HCT116 (cell line): ENCODE results near the gene BCAR3.

Source experiments
- POLR2A ChIP-seq: IDR thresholded peaks from 2 replicates; pipeline ENCODE4 v1.7.0; 2011; ENCODE audit warnings: borderline replicate concordance; ENCODE audit not compliant: insufficient read depth, insufficient read length; ENCODE audit errors: extremely low read depth
- POLR2AphosphoS5 ChIP-seq: IDR thresholded peaks from 2 replicates; pipeline ENCODE4 v1.6.1; 2011; ENCODE audit warnings: mild to moderate bottlenecking, low read depth, low read length, moderate library complexity

DNA sequence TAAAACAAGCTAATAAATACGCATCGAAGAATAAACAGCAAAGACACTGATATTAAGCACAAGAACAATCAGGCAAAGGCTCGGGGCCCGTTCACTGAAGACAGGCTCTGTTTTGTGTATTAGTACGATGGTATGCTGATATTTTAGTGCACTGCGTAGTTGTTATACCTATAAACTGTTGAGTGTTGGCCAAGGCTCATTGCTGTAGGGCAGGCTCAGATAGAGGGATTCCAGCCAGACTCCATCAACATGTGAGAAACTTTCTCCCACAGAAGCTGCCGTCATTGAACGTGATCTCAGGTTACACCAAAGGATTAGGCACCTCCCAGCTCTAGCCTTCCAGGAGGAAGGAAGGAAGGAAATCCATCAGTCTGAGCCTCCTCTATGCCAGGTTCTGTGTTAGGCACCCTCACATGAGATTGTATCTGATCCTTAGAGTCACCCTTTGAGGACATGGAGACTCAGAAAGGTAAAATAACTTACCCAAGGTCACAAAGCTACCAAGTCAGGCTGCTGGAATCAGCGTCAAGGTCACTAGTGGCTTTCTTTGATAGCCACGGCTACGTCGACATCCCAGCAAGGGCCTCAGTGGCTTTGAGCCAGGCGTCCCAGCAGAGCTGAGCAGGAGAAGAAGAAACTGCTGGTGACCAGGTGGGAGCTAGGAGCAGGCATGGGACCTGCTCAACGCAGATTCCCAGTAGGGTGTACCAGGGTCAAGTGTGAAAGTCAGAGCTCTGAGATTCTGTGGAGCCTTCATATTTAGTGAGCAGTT is 14.8 kb downstream of the BCAR3 start:
- TF ChIP-seq POLR2A (no peak), POLR2AphosphoS5 (no peak)
